HG03575 (cell line): Measurements from ENCODE around the gene BEX1.

Experiments
- ATAC-seq: cut with Tn5 transposase; IDR thresholded peaks from one replicate; pipeline ENCODE4 v1.9.1; 2021; ENCODE audit not compliant: unreplicated experiment, insufficient number of reproducible peaks, low FRiP score; ENCODE audit errors: extremely low read depth

BEX1 gene

DNA sequence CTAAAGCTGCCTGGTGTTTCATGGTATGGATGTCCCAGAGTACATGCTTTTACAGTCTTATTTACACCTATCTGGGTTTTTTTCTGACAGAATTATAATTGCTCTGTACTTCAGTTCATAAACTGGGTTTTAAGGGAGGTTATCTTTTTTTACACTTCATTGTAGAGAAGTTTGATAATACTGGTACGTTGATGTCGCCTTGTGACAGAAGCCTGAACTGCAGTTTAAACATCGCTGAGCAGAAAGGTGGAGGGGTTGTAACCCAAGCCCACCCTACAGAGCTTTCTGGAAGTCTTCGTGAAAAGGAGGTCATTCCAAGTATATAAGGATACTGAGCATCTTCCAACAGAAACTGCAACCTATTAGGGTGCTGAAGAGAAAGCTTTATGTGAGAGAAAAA, 46.4 kb downstream of the BEX1 start:
- no peak for ATAC-seq

DNA sequence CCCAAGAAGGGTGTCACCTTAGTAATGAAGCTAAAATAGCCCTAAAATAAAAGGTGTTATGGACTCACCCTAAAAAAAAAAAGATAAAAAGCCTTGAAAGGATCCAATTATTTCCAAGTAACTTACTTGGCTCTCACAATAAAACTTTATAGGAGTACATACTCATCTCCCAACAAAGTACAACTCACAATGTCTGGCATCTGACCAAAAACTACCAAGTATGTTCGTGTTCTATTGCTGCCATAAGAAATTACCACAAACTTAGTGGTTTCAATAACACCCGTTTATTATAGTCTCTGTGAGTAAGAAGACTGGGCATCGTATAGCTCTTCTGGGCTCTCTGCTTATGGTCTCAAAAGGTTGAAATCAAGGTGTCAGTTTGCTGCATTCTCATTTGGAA, 51.0 kb downstream of the BEX1 start:
- no peak for ATAC-seq
